Measurements from ENCODE around the gene NCL.
"Not testable (repeated sequence)": the region's sequence is repeated elsewhere in the genome, so short reads cannot be mapped to it uniquely, and the experiment has no call there.

The NCL gene

DNA sequence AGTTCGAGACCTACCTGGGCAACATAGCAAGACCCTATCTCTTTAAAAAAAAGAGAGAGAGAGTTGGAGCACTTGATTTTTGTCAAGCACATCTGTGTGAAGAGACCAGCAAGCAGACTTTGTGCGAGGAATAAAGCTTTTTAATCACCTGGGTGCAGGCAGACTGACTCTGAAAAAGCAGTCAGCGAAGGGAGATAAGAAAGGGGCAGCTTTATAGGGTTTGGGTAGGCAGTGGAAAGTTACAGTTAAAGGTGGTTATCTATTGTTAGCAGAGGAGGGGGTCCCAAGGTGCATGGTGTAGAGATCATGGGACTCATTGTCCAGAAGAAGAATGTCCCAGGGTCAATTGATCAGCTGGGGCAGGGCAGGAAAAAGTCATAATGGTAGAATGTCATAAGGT lies 34.4 kb downstream of the NCL start:
- DNase-seq, result no peak

GRCh38 chr2:231429152-231429551 lies 35.1 kb downstream of the NCL start:
- DNase-seq, result no peak

DNA sequence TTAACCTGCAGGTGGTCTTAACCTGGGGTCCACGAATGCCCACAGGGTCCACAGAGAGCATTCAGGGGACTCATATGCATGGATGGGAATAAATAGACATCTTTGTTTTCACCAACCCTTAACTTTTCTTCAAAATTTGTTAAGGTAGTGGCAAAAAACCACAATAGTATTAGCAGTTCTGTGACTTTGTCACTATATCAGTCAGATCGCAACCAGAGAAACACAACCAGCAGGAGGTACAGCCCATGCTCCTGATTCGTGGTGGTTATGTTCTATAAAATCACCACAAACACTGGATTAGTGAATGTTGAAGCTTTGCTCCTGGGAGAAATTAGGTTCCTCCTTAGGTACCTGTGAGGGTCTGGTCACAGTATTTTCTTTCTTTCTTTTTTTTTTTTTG lies 37.2 kb downstream of the NCL start:
- no peak for DNase-seq

GRCh38 chr2:231425811-231426703 lies 38.2 kb downstream of the NCL start:
- DNase-seq, result no peak

DNA sequence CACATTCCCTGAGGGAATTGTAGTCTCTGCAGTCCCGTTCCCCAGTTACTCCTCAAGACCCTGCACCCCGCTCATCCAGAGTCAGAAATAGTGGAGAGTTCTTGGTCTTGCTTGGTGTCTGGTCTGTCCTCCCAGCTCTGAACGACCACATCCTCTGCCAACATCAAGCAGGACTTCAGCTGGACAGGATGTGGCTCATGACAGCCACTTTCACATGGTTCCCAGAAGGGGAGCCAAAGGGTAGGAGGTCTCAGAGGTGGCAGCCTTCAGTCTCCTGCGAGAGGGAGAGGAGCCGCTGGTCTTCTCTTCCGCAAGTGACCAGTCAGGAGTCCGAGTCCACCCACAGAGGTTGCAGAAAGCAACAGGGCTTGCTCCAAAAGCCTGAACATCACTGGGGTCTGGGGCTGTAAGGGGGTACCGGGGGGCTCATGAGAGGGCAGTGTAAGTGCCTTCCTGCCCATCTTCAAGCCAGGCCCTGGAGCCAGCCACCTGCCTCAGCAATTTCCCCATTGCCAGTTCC lies 38.9 kb downstream of the NCL start:
- DNase-seq, result no peak

GRCh38 chr2:231423176-231423575 lies 41.1 kb downstream of the NCL start:
- DNase-seq, result no peak

GRCh38 chr2:231422056-231422455 lies 42.2 kb downstream of the NCL start:
- DNase-seq, result no peak

- DNase-seq, result no peak
Measured at GRCh38 chr2:231421051-231421580, 43.2 kb downstream of the NCL start.

- DNase-seq, result no peak
Measured at GRCh38 chr2:231418820-231419640, 45.3 kb downstream of the NCL start.

DNA sequence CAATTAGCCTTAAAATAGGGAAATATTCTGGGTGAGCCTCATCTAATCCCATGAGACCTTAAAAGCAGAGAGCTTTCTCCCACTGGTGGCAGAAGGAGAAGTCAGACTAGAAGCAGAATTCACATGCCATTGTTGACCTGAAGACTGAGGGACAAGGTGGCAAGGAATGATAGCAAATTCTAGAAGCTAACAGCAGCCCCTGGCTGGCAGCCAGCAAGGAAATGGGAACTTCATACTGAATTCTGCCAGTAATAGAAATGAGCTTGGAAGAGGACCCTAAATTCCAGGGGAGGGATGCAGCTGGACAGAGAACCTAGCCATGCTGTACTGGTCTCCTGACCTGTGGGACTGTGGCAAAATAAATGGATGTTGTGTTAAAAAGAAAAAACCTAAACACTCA lies 49.3 kb downstream of the NCL start:
- DNase-seq, result no peak

- no peak for DNase-seq
Measured at GRCh38 chr2:231413921-231414476, 50.3 kb downstream of the NCL start.

DNA sequence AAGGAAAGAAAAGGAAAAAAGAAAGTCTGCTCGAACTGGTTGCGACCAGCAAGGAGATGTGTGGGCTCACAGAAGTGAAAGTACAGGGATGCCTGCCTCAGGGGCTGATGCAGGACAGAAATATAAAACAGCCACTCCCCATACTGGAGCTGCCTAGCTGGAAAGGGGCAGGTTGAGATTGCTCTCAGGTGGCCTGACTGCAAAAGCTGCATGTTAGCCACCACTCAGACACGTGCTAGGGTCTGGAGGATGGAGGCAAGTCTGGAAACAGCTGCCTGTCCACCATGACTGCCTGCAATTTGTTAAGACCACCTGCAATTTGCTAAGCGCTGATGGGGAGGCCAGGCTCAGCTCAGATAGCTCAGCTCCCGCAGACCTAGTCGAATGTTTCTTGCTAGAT lies 50.8 kb downstream of the NCL start:
- no peak for DNase-seq

GRCh38 chr2:231412618-231412963 lies 51.7 kb downstream of the NCL start:
- no peak for DNase-seq

- DNase-seq, result no peak
Measured at GRCh38 chr2:231411831-231412617, 52.3 kb downstream of the NCL start.

- no peak for DNase-seq
Measured at GRCh38 chr2:231411237-231411636, 53.0 kb downstream of the NCL start.

DNA sequence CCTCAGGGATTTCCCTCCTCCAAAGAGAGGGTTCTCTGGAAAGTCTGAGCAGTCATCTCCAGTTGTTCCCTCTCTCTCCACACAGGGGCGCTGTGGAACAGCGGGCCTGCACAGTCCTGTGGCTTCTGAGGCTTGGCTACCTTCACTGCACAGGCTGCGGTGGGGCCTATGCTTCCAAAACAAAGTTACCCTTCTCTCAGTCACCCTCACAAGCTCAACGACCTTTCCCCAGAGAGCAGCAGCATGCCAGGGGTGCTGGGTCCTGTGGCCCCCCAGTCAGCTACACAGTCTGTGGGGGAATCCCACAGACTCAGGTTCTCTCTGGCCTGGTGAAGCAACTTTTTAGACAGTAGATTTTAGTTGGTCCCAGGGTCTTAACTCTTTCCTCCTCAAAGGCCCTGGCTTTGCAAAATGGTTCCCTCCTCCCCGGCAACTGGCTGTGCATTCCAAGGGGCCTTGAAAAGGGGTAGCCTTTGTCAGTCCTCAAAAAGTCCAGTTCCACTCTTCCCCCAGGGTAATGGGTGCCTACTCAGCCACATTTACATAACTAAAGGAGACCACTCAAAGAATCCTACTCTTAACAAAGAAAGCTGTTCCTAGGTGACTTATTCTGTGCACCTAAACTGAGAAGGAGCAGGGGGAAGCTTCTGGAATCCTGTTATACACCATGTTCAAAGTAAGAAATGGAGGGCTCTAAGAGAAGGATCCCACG lies 53.8 kb downstream of the NCL start:
- no peak for DNase-seq

- DNase-seq, result no peak
Measured at GRCh38 chr2:231409776-231410175, 54.5 kb downstream of the NCL start.

DNA sequence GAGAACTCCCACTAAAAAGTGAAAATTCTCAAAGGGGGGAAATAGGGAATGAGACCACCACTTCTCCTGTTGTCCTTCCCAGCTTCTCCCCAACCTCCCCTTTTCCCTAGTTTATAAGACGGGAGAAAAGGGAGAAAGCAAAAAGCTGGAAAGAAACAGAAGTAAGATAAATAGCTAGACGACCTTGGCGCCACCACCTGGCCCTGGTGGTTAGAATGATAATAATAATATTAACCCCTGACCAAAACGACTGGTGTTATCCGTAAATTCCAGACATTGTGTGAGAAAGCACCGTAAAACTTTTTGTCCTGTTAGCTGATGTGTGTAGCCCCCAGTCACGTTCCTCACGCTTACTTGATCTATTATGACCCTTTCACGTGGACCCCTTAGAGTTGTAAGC lies 56.0 kb downstream of the NCL start:
- DNase-seq, result not testable (repeated sequence)

DNA sequence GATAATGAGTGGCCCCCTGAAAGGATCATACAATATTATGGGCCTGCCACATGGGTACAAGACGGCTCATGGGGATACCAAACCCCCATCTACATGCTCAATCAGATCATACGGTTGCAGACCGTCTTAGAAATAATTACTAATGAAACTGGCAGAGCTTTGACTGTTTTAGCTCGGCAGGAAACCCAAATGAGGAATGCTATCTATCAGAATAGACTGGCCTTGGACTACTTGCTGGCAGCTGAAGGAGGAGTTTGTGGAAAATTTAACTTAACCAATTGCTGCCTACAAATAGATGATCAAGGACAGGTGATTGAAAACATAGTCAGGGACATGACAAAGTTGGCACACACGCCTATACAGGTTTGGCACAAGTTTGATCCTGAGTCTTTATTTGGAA lies 56.6 kb downstream of the NCL start:
- DNase-seq, result not testable (repeated sequence)

DNA sequence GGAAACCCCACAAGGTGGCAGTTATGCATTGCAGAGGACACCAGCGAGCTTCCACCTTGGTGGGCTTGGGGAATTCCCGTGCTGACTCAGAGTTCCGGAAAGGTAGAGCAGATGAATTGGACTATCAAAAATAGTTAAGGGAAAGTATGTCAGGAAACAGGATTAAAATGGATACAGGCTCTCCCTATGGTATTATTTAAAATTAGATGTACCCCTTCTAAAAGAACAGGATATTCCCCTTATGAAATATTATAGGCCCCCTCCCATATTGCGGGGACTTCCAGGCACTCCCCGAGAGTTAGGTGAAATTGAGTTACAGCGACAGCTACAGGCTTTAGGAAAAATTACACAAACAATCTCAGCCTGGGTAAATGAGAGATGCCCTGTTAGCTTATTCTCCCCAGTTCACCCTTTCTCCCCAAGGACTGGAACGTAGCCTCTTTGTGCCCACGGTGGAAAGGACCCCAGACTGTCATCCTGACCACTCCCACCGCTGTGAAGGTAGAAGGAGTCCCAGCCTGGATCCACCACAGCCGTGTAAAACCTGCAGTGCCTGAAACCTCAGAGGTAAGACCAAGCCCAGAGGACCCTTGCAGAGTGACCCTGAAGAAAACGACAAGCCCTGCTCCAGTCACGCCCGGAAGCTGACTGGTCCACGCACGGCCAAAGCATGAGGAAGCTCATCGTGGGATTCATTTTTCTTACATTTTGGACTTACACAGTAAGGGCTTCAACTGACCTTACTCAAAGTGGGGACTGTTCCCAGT lies 58.5 kb downstream of the NCL start:
- DNase-seq, result not testable (repeated sequence)

- not testable (repeated sequence) for DNase-seq
Measured at GRCh38 chr2:231404183-231404578, 60.1 kb downstream of the NCL start.

Data from SIG-M5 (cell line).